ENCODE data around the gene PIAS2.

GRCh38 chr18:46794607-46795006 lies 122.7 kb downstream of the PIAS2 start:
- TF ChIP-seq CTCF (IDR thresholded peaks at IDR 0.05) = no peak
- TF ChIP-seq EP300 (IDR thresholded peaks at IDR 0.05) = no peak
- TF ChIP-seq POLR2A (IDR thresholded peaks at IDR 0.05; ENCODE audit: low read depth) = no peak
- TF ChIP-seq POLR2AphosphoS5 (IDR thresholded peaks at IDR 0.05) = no peak
